Mammary epithelial cell (primary cell): ENCODE data around the gene FAM118B.

Experiments used
- CTCF ChIP-seq, 2 donors: IDR thresholded peaks in 1 of 2; conservative IDR thresholded peaks in 1 of 2; 2 replicates each; pipeline ENCODE4 v1.5.1; 2011 to 2012; ENCODE audit warnings: inconsistent platforms in 2 of 2, low read length in 2 of 2, mild to moderate bottlenecking in 2 of 2, control low read depth in 1 of 2, low read depth in 1 of 2; ENCODE audit not compliant: insufficient read depth in 1 of 2; ENCODE audit errors: extremely low read depth in 1 of 2
- EZH2 ChIP-seq: IDR thresholded peaks from 2 replicates; pipeline ENCODE4 v1.6.1; 2012; ENCODE audit warnings: low read length, inconsistent platforms, borderline replicate concordance

- TF ChIP-seq CTCF (conservative IDR thresholded peaks at IDR 0.05 in 1 of 2, IDR thresholded peaks at IDR 0.05 in 1 of 2; ENCODE audit: extremely low read depth in 1 of 2, insufficient read depth in 1 of 2, low read depth in 1 of 2, low read length in 2 of 2): no peak
- no peak for TF ChIP-seq EZH2
Observed at GRCh38 chr11:126214841-126215240, 3.3 kb downstream of the FAM118B start.
